Gastroesophageal sphincter (tissue), 4 donors: ENCODE measurements around the gene CCNI. TPM values are rescaled to one million over a fixed set of nuclear protein-coding genes. Genes with fewer than 3 reads are reported as not detected.
"Not testable (repeated sequence)": the region's sequence is repeated elsewhere in the genome, so short reads cannot be mapped to it uniquely, and the experiment has no call there.

Experiments
- ATAC-seq: fragments of 150-250 bp; one replicate; pipeline ENCODE4 v1.9.1; 2016; ENCODE audit warnings: mild to moderate bottlenecking, moderate library complexity
- H3K27ac ChIP-seq, 4 donors: fragments of 200-600 bp; sonication (generic) in 3 of 4; 1 replicate in 3 of 4; 2 replicates in 1 of 4; pipeline ENCODE4 v1.5.1; 2016 to 2019
- H3K27me3 ChIP-seq: fragments of 200-600 bp; sonication (generic); one replicate; pipeline ENCODE4 v1.5.1; 2019
- H3K36me3 ChIP-seq, 2 donors: fragments of 200-600 bp; sonication (generic); one replicate each; pipeline ENCODE4 v1.5.1; 2019; ENCODE audit warnings: control low read depth in 1 of 2
- H3K4me1 ChIP-seq, 3 donors: fragments of 200-600 bp; sonication (generic); 1 replicate in 2 of 3; 2 replicates in 1 of 3; pipeline ENCODE4 v1.5.1; 2016 to 2019; ENCODE audit warnings: control low read depth in 2 of 3
- H3K4me3 ChIP-seq, 2 donors: fragments of 200-600 bp; sonication (generic); one replicate each; pipeline ENCODE4 v1.5.1; 2019; ENCODE audit warnings: mild to moderate bottlenecking in 1 of 2, moderate library complexity in 1 of 2
- H3K9me3 ChIP-seq, 3 donors: fragments of 200-600 bp; sonication (generic); one replicate each; pipeline ENCODE4 v1.5.1; 2017 to 2019; ENCODE audit warnings: control low read depth in 2 of 3
- EP300 ChIP-seq: sonication (generic); formaldehyde crosslinking; IDR thresholded peaks from one replicate; pipeline ENCODE4 v1.6.1; 2017; ENCODE audit warnings: antibody characterized with exemption, mild to moderate bottlenecking
- POLR2A ChIP-seq, 2 donors: fragments of 450-650 bp; IDR thresholded peaks; one replicate each; pipeline ENCODE4 v1.6.1; 2017; ENCODE audit warnings: antibody characterized with exemption in 2 of 2, mild to moderate bottlenecking in 2 of 2, moderate library complexity in 1 of 2
- POLR2AphosphoS5 ChIP-seq: sonication (generic); formaldehyde crosslinking; IDR thresholded peaks from one replicate; pipeline ENCODE4 v1.6.1; 2017; ENCODE audit warnings: antibody characterized with exemption
- WGBS, 2 donors: methylation state at CpG; one replicate each; pipeline ENCODE4 v1.1.5; 2018; ENCODE audit warnings: low coverage in 1 of 2; 5-methylcytosine and 5-hydroxymethylcytosine counted together
- total RNA-seq, 4 donors: library from RNA; depleted of rRNA; stranded (reverse); fragments of >200 nt; gene quantifications; one replicate each; pipeline ENCODE4 v1.1.0, GENCODE V29; 2016
- TF ChIP-seq, protein P1 (sequence below), 4 experiments: fragments of 200-600 bp in 2 of 4; fragments of 450-650 bp in 2 of 4; sonication (generic) in 1 of 4; IDR thresholded peaks; one replicate each; pipeline ENCODE4 v1.5.1; 2017 to 2019; ENCODE audit warnings: antibody characterized with exemption in 4 of 4, mild to moderate bottlenecking in 2 of 4, moderate library complexity in 2 of 4

The CCNI gene
- total RNA-seq, 4 donors from 2014 or later, result 307 to 378 (median 358) TPM

- Histone ChIP-seq H3K9me3 (no peaks in the 10 kb centered on the region), H3K27me3 (no peaks in the 10 kb centered on the region), H3K27ac (no peak overlapping the region), H3K36me3 (peaks cover 0 to 91% of the 10 kb centered on the region in 2 donors), H3K4me1 (no peaks in the 10 kb centered on the region), H3K4me3 (no peak overlapping the region)
- TF ChIP-seq POLR2AphosphoS5, result no peak
- no peak for TF ChIP-seq POLR2A (IDR thresholded peaks at IDR 0.05)
- TF ChIP-seq, protein P1, sequence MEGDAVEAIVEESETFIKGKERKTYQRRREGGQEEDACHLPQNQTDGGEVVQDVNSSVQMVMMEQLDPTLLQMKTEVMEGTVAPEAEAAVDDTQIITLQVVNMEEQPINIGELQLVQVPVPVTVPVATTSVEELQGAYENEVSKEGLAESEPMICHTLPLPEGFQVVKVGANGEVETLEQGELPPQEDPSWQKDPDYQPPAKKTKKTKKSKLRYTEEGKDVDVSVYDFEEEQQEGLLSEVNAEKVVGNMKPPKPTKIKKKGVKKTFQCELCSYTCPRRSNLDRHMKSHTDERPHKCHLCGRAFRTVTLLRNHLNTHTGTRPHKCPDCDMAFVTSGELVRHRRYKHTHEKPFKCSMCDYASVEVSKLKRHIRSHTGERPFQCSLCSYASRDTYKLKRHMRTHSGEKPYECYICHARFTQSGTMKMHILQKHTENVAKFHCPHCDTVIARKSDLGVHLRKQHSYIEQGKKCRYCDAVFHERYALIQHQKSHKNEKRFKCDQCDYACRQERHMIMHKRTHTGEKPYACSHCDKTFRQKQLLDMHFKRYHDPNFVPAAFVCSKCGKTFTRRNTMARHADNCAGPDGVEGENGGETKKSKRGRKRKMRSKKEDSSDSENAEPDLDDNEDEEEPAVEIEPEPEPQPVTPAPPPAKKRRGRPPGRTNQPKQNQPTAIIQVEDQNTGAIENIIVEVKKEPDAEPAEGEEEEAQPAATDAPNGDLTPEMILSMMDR (IDR thresholded peaks at IDR 0.05), result no peak
- TF ChIP-seq EP300, result no peak
- ATAC-seq, result no peak
- 60 to 78% methylated on average over 2 of the region's 2 CpGs for WGBS, 2 donors
Observed at GRCh38 chr4:77036206-77036605, 39.6 kb downstream of the CCNI start.

DNA sequence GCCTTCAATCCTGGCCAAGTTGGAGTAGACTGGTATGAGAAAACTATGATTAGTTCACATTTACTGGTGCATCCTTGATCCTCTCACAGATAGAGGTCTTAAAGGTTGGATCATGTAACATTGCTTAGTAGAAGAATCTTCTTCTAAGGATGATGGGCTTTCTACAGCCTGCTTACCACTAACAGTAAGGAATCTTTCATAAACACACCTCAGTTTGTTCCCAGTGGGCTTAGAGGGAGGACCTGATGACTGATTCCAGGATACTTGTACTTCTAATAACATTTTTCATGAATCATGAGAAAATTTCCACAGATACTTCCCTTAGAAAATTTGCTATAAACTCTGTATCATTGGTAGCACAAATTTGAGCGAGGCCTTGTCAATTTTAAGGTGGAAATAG lies 40.6 kb downstream of the CCNI start:
- Histone ChIP-seq H3K36me3 (peaks cover 0 to 94% of the 10 kb centered on the region in 2 donors), H3K27me3 (no peaks in the 10 kb centered on the region), H3K9me3 (no peaks in the 10 kb centered on the region), H3K4me3 (no peak overlapping the region), H3K4me1 (no peaks in the 10 kb centered on the region), H3K27ac (no peak overlapping the region)
- 100% methylated on average over 1 of the region's 1 CpG for WGBS, 2 donors
- no peak for ATAC-seq
- TF ChIP-seq, protein P1 (IDR thresholded peaks at IDR 0.05), result no peak
- TF ChIP-seq POLR2AphosphoS5 (no peak), EP300 (no peak), POLR2A (IDR thresholded peaks at IDR 0.05) (no peak)

DNA sequence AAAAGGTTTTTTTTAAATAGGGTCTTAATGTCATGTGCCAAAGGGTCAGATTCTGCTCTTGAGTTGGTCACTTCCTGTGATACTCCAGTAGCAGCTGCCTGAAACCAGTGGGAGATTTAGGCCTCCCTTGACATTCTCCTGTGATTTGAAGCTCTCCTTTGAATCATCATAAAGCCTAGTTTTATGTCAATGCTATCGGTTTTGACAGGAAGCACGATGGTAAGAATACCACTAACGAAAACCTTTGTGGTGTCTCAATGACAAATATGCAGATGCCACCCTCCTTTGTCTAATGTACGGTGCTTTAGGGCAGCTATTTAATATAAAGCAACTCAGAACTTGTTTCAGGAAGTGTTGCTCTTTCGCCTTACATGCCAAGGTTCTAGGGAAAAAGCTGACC lies 44.2 kb downstream of the CCNI start:
- TF ChIP-seq EP300 (no peak), POLR2AphosphoS5 (no peak), POLR2A (IDR thresholded peaks at IDR 0.05) (no peak)
- TF ChIP-seq, protein P1 (IDR thresholded peaks at IDR 0.05), result no peak
- Histone ChIP-seq H3K4me3 (no peak overlapping the region), H3K4me1 (no peaks in the 10 kb centered on the region), H3K36me3 (peaks cover 0 to 91% of the 10 kb centered on the region in 2 donors), H3K27me3 (no peaks in the 10 kb centered on the region), H3K27ac (no peak overlapping the region), H3K9me3 (no peaks in the 10 kb centered on the region)
- WGBS, 2 donors, result 67 to 98% methylated on average over 1 to 5 of the region's 5 CpGs
- ATAC-seq, result no peak

DNA sequence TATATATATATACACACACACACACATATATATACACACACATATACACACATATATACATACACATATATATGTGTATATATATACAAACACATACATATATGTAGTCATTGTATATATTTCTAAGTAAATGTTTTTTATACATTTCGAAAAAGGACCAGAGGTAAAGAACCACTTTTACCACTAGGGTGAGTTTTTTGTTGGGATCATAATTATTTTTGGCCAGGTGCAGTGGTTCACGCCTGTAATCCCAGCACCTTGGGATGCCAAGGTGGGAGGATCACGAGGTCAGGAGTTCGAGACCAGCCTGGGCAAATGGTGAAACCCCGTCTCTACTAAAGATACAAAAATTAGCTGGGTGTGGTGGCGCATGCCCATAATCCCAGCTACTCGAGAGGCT lies 46.0 kb downstream of the CCNI start:
- H3K27ac ChIP-seq, H3K27me3 ChIP-seq, ATAC-seq, H3K9me3 ChIP-seq, H3K4me1 ChIP-seq, H3K4me3 ChIP-seq: not testable (repeated sequence)
- H3K36me3 ChIP-seq, result peaks cover 0 to 89% of the 10 kb centered on the region in 2 donors
- WGBS, 2 donors, result 94 to 96% methylated on average over 3 to 7 of the region's 7 CpGs

DNA sequence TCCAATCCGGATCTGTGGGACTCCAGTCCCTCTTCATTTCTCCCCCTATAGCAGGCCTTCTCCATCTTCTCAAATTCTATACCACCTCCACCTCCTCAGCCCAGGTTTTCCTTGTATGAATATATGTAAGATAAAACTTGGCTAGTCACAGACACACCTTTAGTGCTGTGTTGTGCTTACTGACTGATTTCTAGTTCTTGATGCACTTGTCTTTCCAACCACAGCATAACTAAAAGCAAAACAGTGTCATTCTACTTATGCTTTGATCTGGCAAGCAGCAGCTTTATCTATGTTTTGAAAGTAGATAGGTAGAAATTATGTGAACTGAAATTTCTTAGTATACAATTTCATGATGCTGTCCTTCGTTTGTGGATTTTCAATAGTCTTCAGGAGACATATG lies 47.5 kb downstream of the CCNI start:
- Histone ChIP-seq H3K4me3 (no peak overlapping the region), H3K27ac (no peak overlapping the region), H3K36me3 (peaks cover 0 to 89% of the 10 kb centered on the region in 2 donors), H3K4me1 (no peaks in the 10 kb centered on the region), H3K27me3 (no peaks in the 10 kb centered on the region), H3K9me3 (no peaks in the 10 kb centered on the region)
- TF ChIP-seq POLR2AphosphoS5 (no peak), POLR2A (IDR thresholded peaks at IDR 0.05) (no peak), EP300 (no peak)
- TF ChIP-seq, protein P1 (IDR thresholded peaks at IDR 0.05), result no peak
- 67% methylated on average over 1 to 2 of the region's 2 CpGs for WGBS, 2 donors
- ATAC-seq, result no peak
